H1 (cell line): Measurements from ENCODE around the gene IL19. TPM values are rescaled to one million over a fixed set of nuclear protein-coding genes. Genes with fewer than 3 reads are reported as not detected.

Experiments used
- CHD1 ChIP-seq: IDR thresholded peaks from 2 replicates; pipeline ENCODE4 v1.6.1; 2012; ENCODE audit warnings: low read depth, low read length, improper control_type of control experiment
- EZH2 ChIP-seq: fragments of 200-600 bp; sonication (generic); IDR thresholded peaks from 2 replicates; pipeline ENCODE4 v1.7.1; 2012; ENCODE audit warnings: low read depth, mild to moderate bottlenecking, moderate library complexity, low read length, inconsistent platforms; ENCODE audit not compliant: severe bottlenecking
- HDAC2 ChIP-seq, 2 experiments: fragments of 300-600 bp in 1 of 2; sonication (generic) in 1 of 2; IDR thresholded peaks; 2 replicates each; pipeline ENCODE4 v1.6.1; 2011 to 2012; ENCODE audit warnings: low read depth in 2 of 2, low read length in 2 of 2, mild to moderate bottlenecking in 2 of 2, moderate library complexity in 2 of 2, borderline replicate concordance in 1 of 2, inconsistent platforms in 1 of 2
- HDAC6 ChIP-seq: IDR thresholded peaks from one replicate; pipeline ENCODE4 v1.7.1; 2012; ENCODE audit warnings: low read depth, mild to moderate bottlenecking, inconsistent platforms, low read length, moderate library complexity
- ZNF274 ChIP-seq: IDR thresholded peaks from 2 replicates; pipeline ENCODE4 v1.7.0; 2012; ENCODE audit warnings: low read length, borderline replicate concordance; ENCODE audit errors: extremely low read depth
- polyA plus RNA-seq, 7 experiments: library from polyadenylated mRNA; depleted of rRNA in 3 of 7; stranded (reverse) in 5 of 7; unstranded in 2 of 7; fragments of >200 nt in 5 of 7; fragments of 200-250 nt in 2 of 7; gene quantifications; 1 replicate in 5 of 7; 2 replicates in 1 of 7; 4 replicates in 1 of 7; pipeline versions ENCODE4 v1.2.1 to v1.2.3, GENCODE V29; 2011 to 2013; ENCODE audit warnings: missing spikeins in 2 of 7, mixed read lengths in 2 of 7
- total RNA-seq: library from RNA; stranded (reverse); fragmentation: NEBNext Ultra II Directional; extraction: Animal tissue kit (Norgen Biotek cat#: 25700); gene quantifications from 2 replicates; pipeline ENCODE4 v1.2.1, GENCODE V29; 2021

IL19 gene
- total and polyA plus RNA-seq, 2 of the 8 experiments (the other 6 are each of a cell fraction or from before 2014, with no cell fraction given): not detected

DNA sequence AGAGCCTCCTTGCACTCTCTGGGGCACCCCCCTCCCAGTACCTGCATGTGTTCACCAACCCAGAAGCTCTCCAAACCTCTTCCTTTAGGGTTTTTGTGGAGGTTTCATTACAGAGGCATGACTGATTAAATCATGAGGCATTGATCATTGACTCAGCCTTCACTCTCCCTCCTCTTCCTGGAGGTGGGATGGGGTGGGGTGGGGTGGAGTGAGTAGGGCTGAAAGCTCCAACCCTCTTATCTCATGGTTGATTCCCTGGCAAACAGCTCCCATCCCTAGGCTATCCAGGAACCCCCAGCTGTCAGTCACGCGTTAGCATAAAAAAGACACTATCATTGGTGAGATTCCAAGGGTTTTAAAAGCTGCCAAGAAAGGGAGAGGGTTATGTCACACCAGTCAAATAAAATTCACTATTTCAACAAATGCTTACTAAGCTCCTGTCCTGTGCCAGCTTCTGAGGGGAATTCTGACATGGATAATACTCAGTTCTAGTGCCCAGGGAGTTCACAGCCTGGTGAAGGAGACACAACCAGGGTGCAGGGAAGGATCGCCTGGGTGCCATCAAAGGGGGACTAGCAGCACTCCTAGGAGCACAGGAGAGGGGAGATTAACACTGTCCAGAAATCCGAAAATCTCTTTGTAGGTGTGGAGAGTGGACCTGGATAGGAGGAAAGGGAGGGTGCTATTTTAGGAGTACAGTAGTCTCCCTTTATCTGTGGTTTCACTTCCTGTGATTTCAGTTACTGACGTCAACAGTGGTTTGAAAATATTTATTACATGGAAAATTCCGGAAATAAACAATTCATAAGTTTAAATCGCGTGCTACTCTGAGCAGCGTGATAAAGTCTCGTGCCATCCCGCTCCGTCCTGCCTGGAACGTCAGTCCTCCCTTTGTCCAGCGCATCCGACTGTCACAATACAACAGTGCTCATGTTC lies 119.8 kb downstream of the IL19 start (continued):
- TF ChIP-seq EZH2 (no peak), HDAC2 (IDR thresholded peaks at IDR 0.05; ENCODE audit: borderline replicate concordance in 1 of 2, low read depth in 2 of 2, low read length in 2 of 2) (no peak), ZNF274 (no peak), CHD1 (no peak), HDAC6 (no peak)
